CD4-positive, alpha-beta T cell (primary cell): ENCODE measurements around the gene DIP2C. TPM values are rescaled to one million over a fixed set of nuclear protein-coding genes. Genes with fewer than 3 reads are reported as not detected.

ENCODE experiments used
- ATAC-seq: fragments of 200-7000 bp; cut with Tn5 transposase; one replicate; pipeline ENCODE4 v1.10.0; 2022; ENCODE audit warnings: mild to moderate bottlenecking; ENCODE audit not compliant: poor library complexity
- CTCF ChIA-PET: fragments of 350-600 bp; sonication (Branson Sonifier 250); formaldehyde crosslinking; loops from one replicate; lab custom pipeline; 2021; ENCODE audit warnings: antibody characterized with exemption, inconsistent platforms; lab: Charles Lee
- POLR2A ChIA-PET: fragments of 350-600 bp; sonication (Branson Sonifier 250); formaldehyde crosslinking; loops from one replicate; lab custom pipeline; 2021; ENCODE audit warnings: antibody characterized with exemption, inconsistent platforms; lab: Charles Lee
- DNase-seq, 14 experiments: peaks; one replicate each; pipeline ENCODE4 v3.0.0-alpha.2; 2013 to 2020; ENCODE audit warnings: mixed read lengths in 2 of 14
- H3K27ac ChIP-seq, 2 donors: one replicate each; pipeline versions ENCODE4 v1.5.1 to v1.7.0; 2013; ENCODE audit warnings: low read length in 2 of 2, low read depth in 1 of 2, mild to moderate bottlenecking in 1 of 2
- H3K27me3 ChIP-seq, 2 experiments: 1 replicate in 1 of 2; 2 replicates in 1 of 2; pipeline versions ENCODE4 v1.6.1 to v1.7.0; 2013; ENCODE audit warnings: low read length in 2 of 2, control low read depth in 1 of 2, mild to moderate bottlenecking in 1 of 2, moderate library complexity in 1 of 2; ENCODE audit not compliant: insufficient read depth in 2 of 2, control insufficient read depth in 1 of 2
- H3K36me3 ChIP-seq: one replicate; pipeline ENCODE4 v1.6.1; 2013; ENCODE audit warnings: low read length, control low read depth; ENCODE audit not compliant: insufficient read depth
- H3K4me1 ChIP-seq: one replicate; pipeline ENCODE4 v1.6.1; 2013; ENCODE audit warnings: low read length, control low read depth; ENCODE audit not compliant: insufficient read depth
- H3K4me3 ChIP-seq: one replicate; pipeline ENCODE4 v1.5.1; 2013; ENCODE audit warnings: mild to moderate bottlenecking, low read length, moderate library complexity
- H3K9me3 ChIP-seq, 2 experiments: 1 replicate in 1 of 2; 2 replicates in 1 of 2; pipeline versions ENCODE4 v1.6.1 to v1.7.0; 2013; ENCODE audit warnings: low read length in 2 of 2, mild to moderate bottlenecking in 2 of 2, control low read depth in 1 of 2, moderate library complexity in 1 of 2; ENCODE audit not compliant: control insufficient read depth in 1 of 2, insufficient read depth in 1 of 2
- H3K27ac Mint-ChIP-seq: one replicate; pipeline ENCODE4 v1.8.0; 2020; ENCODE audit warnings: mixed read lengths
- H3K27me3 Mint-ChIP-seq: one replicate; pipeline ENCODE4 v1.8.0; 2021; ENCODE audit warnings: mixed read lengths
- H3K36me3 Mint-ChIP-seq: one replicate; pipeline ENCODE4 v1.8.0; 2021; ENCODE audit warnings: low read depth, mixed read lengths
- H3K4me1 Mint-ChIP-seq: one replicate; pipeline ENCODE4 v1.8.0; 2021; ENCODE audit warnings: low read depth, mixed read lengths
- H3K4me3 Mint-ChIP-seq: one replicate; pipeline ENCODE4 v1.8.0; 2020; ENCODE audit warnings: mild to moderate bottlenecking, mixed read lengths
- H3K9me3 Mint-ChIP-seq: one replicate; pipeline ENCODE4 v1.8.0; 2020; ENCODE audit warnings: mixed read lengths
- intact Hi-C, 2 experiments: fragments of 100-400 bp; cut with DNase I in 1 of 2; cut with micrococcal nuclease in 1 of 2; formaldehyde crosslinking; loops; one replicate each; pipeline versions ENCODE4 v1.15.1 to v1.9.0; 2023 to 2025; cut with DNase I, micrococcal nuclease
- total RNA-seq, 174 experiments: library from RNA in 2 of 174; stranded (reverse) in 2 of 174; gene quantifications; one replicate each; pipeline ENCODE4 v1.2.3 and lab custom pipeline; 2021 to 2026
- TF ChIP-seq, protein P1 (sequence below): fragments of 200-600 bp; IDR thresholded peaks from one replicate; pipeline ENCODE4 v1.8.0; 2022; ENCODE audit warnings: antibody characterized with exemption, mild to moderate bottlenecking

Gene DIP2C
- total RNA-seq, 2 experiments from 2014 or later: 4.1 TPM

GRCh38 chr10:562142-562541, 127.3 kb downstream of the DIP2C start:
- Mint-ChIP-seq H3K36me3 (no peaks in the 10 kb centered on the region), H3K9me3 (peaks cover 7% of the 10 kb centered on the region), H3K27me3 (no peaks in the 10 kb centered on the region), H3K27ac (no peak overlapping the region), H3K4me3 (no peak overlapping the region), H3K4me1 (peaks cover 10% of the 10 kb centered on the region)
- H3K4me3 ChIP-seq: no peak overlapping the region
- no peaks in the 10 kb centered on the region for H3K4me1 ChIP-seq
- no peak for DNase-seq
- TF ChIP-seq, protein P1, sequence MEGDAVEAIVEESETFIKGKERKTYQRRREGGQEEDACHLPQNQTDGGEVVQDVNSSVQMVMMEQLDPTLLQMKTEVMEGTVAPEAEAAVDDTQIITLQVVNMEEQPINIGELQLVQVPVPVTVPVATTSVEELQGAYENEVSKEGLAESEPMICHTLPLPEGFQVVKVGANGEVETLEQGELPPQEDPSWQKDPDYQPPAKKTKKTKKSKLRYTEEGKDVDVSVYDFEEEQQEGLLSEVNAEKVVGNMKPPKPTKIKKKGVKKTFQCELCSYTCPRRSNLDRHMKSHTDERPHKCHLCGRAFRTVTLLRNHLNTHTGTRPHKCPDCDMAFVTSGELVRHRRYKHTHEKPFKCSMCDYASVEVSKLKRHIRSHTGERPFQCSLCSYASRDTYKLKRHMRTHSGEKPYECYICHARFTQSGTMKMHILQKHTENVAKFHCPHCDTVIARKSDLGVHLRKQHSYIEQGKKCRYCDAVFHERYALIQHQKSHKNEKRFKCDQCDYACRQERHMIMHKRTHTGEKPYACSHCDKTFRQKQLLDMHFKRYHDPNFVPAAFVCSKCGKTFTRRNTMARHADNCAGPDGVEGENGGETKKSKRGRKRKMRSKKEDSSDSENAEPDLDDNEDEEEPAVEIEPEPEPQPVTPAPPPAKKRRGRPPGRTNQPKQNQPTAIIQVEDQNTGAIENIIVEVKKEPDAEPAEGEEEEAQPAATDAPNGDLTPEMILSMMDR: no peak
- no peaks in the 10 kb centered on the region for H3K27me3 ChIP-seq
- POLR2A ChIA-PET: no interaction called here
- intact Hi-C loops: no loop called here
- peaks cover 10 to 13% of the 10 kb centered on the region in 2 experiments for H3K9me3 ChIP-seq
- H3K36me3 ChIP-seq: no peaks in the 10 kb centered on the region
- H3K27ac ChIP-seq: no peak overlapping the region
- CTCF ChIA-PET: no interaction called here
- ATAC-seq: no peak

DNA sequence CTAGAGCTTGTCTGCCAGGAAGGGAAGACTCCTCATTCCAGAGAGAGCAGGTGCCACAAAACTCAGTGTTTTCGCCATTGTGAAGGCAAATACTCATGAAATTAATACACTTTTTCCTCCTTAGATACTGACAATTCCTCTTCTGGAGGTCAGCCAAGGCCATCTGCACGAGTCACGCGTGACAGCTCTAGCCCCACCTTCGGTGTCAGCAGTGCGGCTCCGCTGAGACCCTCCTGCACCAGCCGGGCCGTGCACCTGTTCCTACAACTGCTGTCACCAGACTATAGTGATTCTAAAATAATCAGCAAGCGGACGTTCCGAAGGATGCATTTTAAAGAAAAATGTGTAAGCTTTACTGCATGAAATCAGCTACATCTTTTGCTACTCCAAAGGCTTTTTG, 127.7 kb downstream of the DIP2C start:
- H3K36me3 Mint-ChIP-seq: no peaks in the 10 kb centered on the region
- CTCF ChIA-PET: no interaction called here

DNA sequence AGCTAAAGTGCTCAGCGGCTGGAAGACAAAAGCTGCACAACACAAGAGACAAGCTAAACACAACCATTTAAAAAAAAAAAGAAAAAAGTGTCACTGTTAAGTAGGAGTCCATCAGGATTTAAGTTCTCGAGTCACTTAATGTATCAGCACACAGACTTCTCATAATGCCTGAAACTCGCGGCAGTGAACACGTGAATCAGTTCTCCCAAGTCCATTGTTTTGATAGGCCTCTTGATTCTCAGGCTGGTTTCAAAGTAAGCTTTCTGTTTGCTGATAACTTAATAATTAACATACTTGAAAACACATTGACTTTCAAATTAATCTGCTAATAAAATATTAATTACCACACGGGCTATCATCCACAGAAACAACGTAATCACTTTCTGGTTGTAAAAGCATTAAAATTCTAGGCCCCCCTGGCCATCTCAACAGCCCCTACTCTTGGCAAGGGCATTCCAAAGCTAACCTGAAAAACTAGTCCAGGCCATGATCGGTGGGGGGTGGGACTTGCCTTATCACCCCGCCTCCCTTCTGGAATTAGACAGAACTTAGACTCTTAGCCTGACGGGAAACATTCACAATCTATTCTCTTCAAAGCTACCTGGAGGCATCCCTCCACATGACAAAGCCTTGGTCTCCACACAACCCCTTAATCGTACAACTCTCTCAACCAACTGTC, 129.0 kb downstream of the DIP2C start:
- Histone ChIP-seq H3K36me3 (no peaks in the 10 kb centered on the region), H3K9me3 (peaks cover 10 to 13% of the 10 kb centered on the region in 2 experiments), H3K27me3 (no peaks in the 10 kb centered on the region), H3K4me3 (no peak overlapping the region), H3K4me1 (no peaks in the 10 kb centered on the region), H3K27ac (no peak overlapping the region)
- Mint-ChIP-seq H3K4me3 (no peak overlapping the region), H3K4me1 (peaks cover 19% of the 10 kb centered on the region), H3K27ac (no peak overlapping the region), H3K9me3 (peaks cover 7% of the 10 kb centered on the region), H3K36me3 (no peaks in the 10 kb centered on the region), H3K27me3 (no peaks in the 10 kb centered on the region)
- TF ChIP-seq, protein P1: no peak
- intact Hi-C loops: no loop called here
- DNase-seq (no peak), ATAC-seq (no peak)
- POLR2A ChIA-PET: no interaction called here
- CTCF ChIA-PET: no interaction called here

More for the DNA sequence above, 127.7 kb downstream of the DIP2C start:
- no peak overlapping the region for H3K27ac ChIP-seq
- intact Hi-C loops: no loop called here
- no peaks in the 10 kb centered on the region for H3K27me3 ChIP-seq
- POLR2A ChIA-PET: no interaction called here
- Mint-ChIP-seq H3K9me3 (peaks cover 7% of the 10 kb centered on the region), H3K4me3 (no peak overlapping the region), H3K27me3 (no peaks in the 10 kb centered on the region), H3K27ac (no peak overlapping the region), H3K4me1 (peaks cover 15% of the 10 kb centered on the region)
- H3K36me3 ChIP-seq: no peaks in the 10 kb centered on the region
- DNase-seq (no peak), ATAC-seq (no peak)
- peaks cover 10 to 13% of the 10 kb centered on the region in 2 experiments for H3K9me3 ChIP-seq
- TF ChIP-seq, protein P1: no peak
- H3K4me1 ChIP-seq: no peaks in the 10 kb centered on the region
- no peak overlapping the region for H3K4me3 ChIP-seq
